ENCODE results near the gene LRR1.
A peak's percentile ranks its signal among the peaks of the same experiment; 100 is the strongest.

Gene LRR1

GRCh38 chr14:49622022-49622607, 23.4 kb downstream of the LRR1 start:
- Histone ChIP-seq H3K9ac (ENCODE audit: low read length) (peak overlapping the region; percentile 90), H4K20me1 (ENCODE audit: low read depth, low read length) (peaks cover 27% of the 10 kb centered on the region), H3K27ac (ENCODE audit: low read depth, low read length) (peak overlapping the region; percentile 28; the same call in 1 of the 2 replicates), H3K27me3 (ENCODE audit: low read length) (no peaks in the 10 kb centered on the region), H3K4me3 (ENCODE audit: insufficient read depth, low read length, poor library complexity, severe bottlenecking) (peak overlapping the region; percentile 78), H3K4me2 (ENCODE audit: low read depth, low read length, poor library complexity, severe bottlenecking) (peak overlapping the region; percentile 83), H3K36me3 (ENCODE audit: low read length) (peaks cover 25% of the 10 kb centered on the region), H3K79me2 (ENCODE audit: insufficient read depth, low read length) (peaks cover 96% of the 10 kb centered on the region), H2AFZ (ENCODE audit: low read depth, low read length, severe bottlenecking) (no peak overlapping the region), H3F3A (ENCODE audit: insufficient read depth) (peaks cover 45% of the 10 kb centered on the region), H3K9me3 (ENCODE audit: insufficient read depth, low read length) (no peaks in the 10 kb centered on the region), H3K9me2 (replicated peaks; ENCODE audit: insufficient read depth, low read length) (no peaks in the 10 kb centered on the region)
- TF ChIP-seq CTCF (IDR thresholded peaks at IDR 0.05; ENCODE audit: insufficient read depth, low read length, poor library complexity, severe bottlenecking) (no peak), EZH2phosphoT487 (conservative IDR thresholded peaks at IDR 0.05; ENCODE audit: low read length) (no peak)

GRCh38 chr14:49623387-49623786, 24.6 kb downstream of the LRR1 start:
- Histone ChIP-seq H3K9me2 (replicated peaks; ENCODE audit: insufficient read depth, low read length) (no peaks in the 10 kb centered on the region), H3K9me3 (ENCODE audit: insufficient read depth, low read length) (no peaks in the 10 kb centered on the region), H3K27ac (ENCODE audit: low read depth, low read length) (peak overlapping the region; percentile 28), H3K9ac (ENCODE audit: low read length) (peak overlapping the region; percentile 90), H3F3A (ENCODE audit: insufficient read depth) (peaks cover 41% of the 10 kb centered on the region), H3K4me2 (ENCODE audit: low read depth, low read length, poor library complexity, severe bottlenecking) (peak overlapping the region; percentile 83), H3K79me2 (ENCODE audit: insufficient read depth, low read length) (peaks cover 92% of the 10 kb centered on the region), H3K4me3 (ENCODE audit: insufficient read depth, low read length, poor library complexity, severe bottlenecking) (peak overlapping the region; percentile 78), H3K27me3 (ENCODE audit: low read length) (no peaks in the 10 kb centered on the region), H3K36me3 (ENCODE audit: low read length) (peaks cover 16% of the 10 kb centered on the region), H2AFZ (ENCODE audit: low read depth, low read length, severe bottlenecking) (no peak overlapping the region), H4K20me1 (ENCODE audit: low read depth, low read length) (peaks cover 35% of the 10 kb centered on the region)
- TF ChIP-seq EZH2phosphoT487 (conservative IDR thresholded peaks at IDR 0.05; ENCODE audit: low read length) (no peak), CTCF (IDR thresholded peaks at IDR 0.05; ENCODE audit: insufficient read depth, low read length, poor library complexity, severe bottlenecking) (no peak)

GRCh38 chr14:49623941-49624839, 25.4 kb downstream of the LRR1 start:
- H3K27ac ChIP-seq (ENCODE audit: low read depth, low read length) = peak overlapping the region; percentile 28
- H3K9me3 ChIP-seq (ENCODE audit: insufficient read depth, low read length) = no peaks in the 10 kb centered on the region
- no peaks in the 10 kb centered on the region for H3K27me3 ChIP-seq (ENCODE audit: low read length)
- H3K9me2 ChIP-seq (replicated peaks; ENCODE audit: insufficient read depth, low read length) = no peaks in the 10 kb centered on the region
- peaks cover 48% of the 10 kb centered on the region for H3F3A ChIP-seq (ENCODE audit: insufficient read depth)
- H3K4me3 ChIP-seq (ENCODE audit: insufficient read depth, low read length, poor library complexity, severe bottlenecking) = peak overlapping the region; percentile 78
- H4K20me1 ChIP-seq (ENCODE audit: low read depth, low read length) = peaks cover 35% of the 10 kb centered on the region
- peaks cover 86% of the 10 kb centered on the region for H3K79me2 ChIP-seq (ENCODE audit: insufficient read depth, low read length)
- peak overlapping the region; percentile 83 for H3K4me2 ChIP-seq (ENCODE audit: low read depth, low read length, poor library complexity, severe bottlenecking)
- H3K9ac ChIP-seq (ENCODE audit: low read length) = peak overlapping the region; percentile 90
- H2AFZ ChIP-seq (ENCODE audit: low read depth, low read length, severe bottlenecking) = no peak overlapping the region
- TF ChIP-seq EZH2phosphoT487 (conservative IDR thresholded peaks at IDR 0.05; ENCODE audit: low read length) (no peak), CTCF (IDR thresholded peaks at IDR 0.05; ENCODE audit: insufficient read depth, low read length, poor library complexity, severe bottlenecking) (no peak)
- H3K36me3 ChIP-seq (ENCODE audit: low read length) = peaks cover 14% of the 10 kb centered on the region

Measured in SU-DHL-6 (cell line).